ENCODE results near the gene TTLL11.

TTLL11 gene

GRCh38 chr9:121870271-121870670 lies 222.8 kb downstream of the TTLL11 start:
- DNase-seq = no peak

GRCh38 chr9:121868626-121869025 lies 224.5 kb downstream of the TTLL11 start:
- DNase-seq = no peak

- no peak for DNase-seq
Observed at GRCh38 chr9:121866927-121867326, 226.2 kb downstream of the TTLL11 start.

GRCh38 chr9:121865884-121866283 lies 227.2 kb downstream of the TTLL11 start:
- no peak for DNase-seq

GRCh38 chr9:121865060-121865459 lies 228.0 kb downstream of the TTLL11 start:
- DNase-seq = no peak

GRCh38 chr9:121863955-121864354 lies 229.2 kb downstream of the TTLL11 start:
- DNase-seq = no peak

GRCh38 chr9:121862371-121863332 lies 230.5 kb downstream of the TTLL11 start:
- DNase-seq = no peak

GRCh38 chr9:121861501-121862180 lies 231.5 kb downstream of the TTLL11 start:
- DNase-seq = no peak

GRCh38 chr9:121860744-121861143 lies 232.4 kb downstream of the TTLL11 start:
- no peak for DNase-seq

GRCh38 chr9:121860213-121860612 lies 232.9 kb downstream of the TTLL11 start:
- DNase-seq = no peak

- DNase-seq = no peak
Observed at GRCh38 chr9:121859646-121860045, 233.5 kb downstream of the TTLL11 start.

- DNase-seq = no peak
Observed at GRCh38 chr9:121858788-121859187, 234.3 kb downstream of the TTLL11 start.

GRCh38 chr9:121857928-121858327 lies 235.2 kb downstream of the TTLL11 start:
- peak; percentile 24 for DNase-seq

- DNase-seq = no peak
Observed at GRCh38 chr9:121855476-121855875, 237.6 kb downstream of the TTLL11 start.

GRCh38 chr9:121853617-121854395 lies 239.3 kb downstream of the TTLL11 start:
- no peak for DNase-seq

GRCh38 chr9:121852651-121853616 lies 240.2 kb downstream of the TTLL11 start:
- no peak for DNase-seq

GRCh38 chr9:121852241-121852640 lies 240.9 kb downstream of the TTLL11 start:
- no peak for DNase-seq

GRCh38 chr9:121851641-121852091 lies 241.4 kb downstream of the TTLL11 start:
- no peak for DNase-seq

GRCh38 chr9:121850366-121850765 lies 242.7 kb downstream of the TTLL11 start:
- DNase-seq = no peak

- no peak for DNase-seq
Observed at GRCh38 chr9:121849554-121849953, 243.6 kb downstream of the TTLL11 start.

GRCh38 chr9:121844562-121844961 lies 248.5 kb downstream of the TTLL11 start:
- no peak for DNase-seq

- no peak for DNase-seq
Observed at GRCh38 chr9:121844098-121844497, 249.0 kb downstream of the TTLL11 start.

Measured in NCI-H524 treated with DMSO at 0.1 percent for 48 hours (cell line).